ENCODE measurements around the gene SCUBE1.

The SCUBE1 gene

DNA sequence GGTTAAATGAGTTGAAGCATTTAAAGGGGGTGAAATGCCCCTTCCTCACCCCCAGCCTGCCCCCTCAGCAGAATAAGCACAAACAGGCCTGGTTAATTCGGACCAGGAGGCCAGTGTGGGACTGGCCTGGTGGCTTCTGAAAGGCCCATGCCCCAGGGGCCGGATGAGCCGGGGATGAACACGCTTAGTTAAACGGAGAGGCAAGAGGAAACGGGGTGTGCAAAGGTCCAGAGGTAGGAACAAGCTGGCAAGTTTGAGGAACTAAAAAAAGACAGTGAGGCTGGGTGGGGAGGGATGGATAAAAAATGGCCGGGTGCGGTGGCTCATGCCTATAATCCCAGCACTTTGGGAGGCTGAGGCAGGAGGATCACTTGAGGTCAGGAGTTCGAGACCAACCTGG lies 11.5 kb downstream of the SCUBE1 start:
- DNase-seq: no peak
- in situ Hi-C loops (cut with MboI; ENCODE audit: low pct_unique_long_range_greater_than_20kb, low sequenced_read_pairs): no loop called here

DNA sequence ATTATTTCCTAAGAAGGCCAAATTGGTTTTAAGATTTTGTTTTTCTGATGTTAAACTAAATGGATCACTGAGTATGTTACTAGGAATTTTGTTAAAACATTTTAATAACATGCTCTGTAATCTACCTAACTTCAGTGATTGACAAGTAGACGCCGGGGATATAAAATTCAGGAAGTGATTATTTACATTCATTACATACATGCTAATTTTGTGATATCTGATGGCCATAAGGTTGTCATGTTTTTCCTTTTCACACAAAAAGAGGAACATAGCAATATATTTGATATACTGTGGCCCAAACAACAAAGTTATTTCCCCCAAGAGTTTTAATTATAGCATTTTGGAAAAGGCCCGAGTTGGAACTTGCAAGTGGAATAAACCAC lies 12.1 kb downstream of the SCUBE1 start:
- in situ Hi-C loops (cut with MboI; ENCODE audit: low pct_unique_long_range_greater_than_20kb, low sequenced_read_pairs): no loop called here

DNA sequence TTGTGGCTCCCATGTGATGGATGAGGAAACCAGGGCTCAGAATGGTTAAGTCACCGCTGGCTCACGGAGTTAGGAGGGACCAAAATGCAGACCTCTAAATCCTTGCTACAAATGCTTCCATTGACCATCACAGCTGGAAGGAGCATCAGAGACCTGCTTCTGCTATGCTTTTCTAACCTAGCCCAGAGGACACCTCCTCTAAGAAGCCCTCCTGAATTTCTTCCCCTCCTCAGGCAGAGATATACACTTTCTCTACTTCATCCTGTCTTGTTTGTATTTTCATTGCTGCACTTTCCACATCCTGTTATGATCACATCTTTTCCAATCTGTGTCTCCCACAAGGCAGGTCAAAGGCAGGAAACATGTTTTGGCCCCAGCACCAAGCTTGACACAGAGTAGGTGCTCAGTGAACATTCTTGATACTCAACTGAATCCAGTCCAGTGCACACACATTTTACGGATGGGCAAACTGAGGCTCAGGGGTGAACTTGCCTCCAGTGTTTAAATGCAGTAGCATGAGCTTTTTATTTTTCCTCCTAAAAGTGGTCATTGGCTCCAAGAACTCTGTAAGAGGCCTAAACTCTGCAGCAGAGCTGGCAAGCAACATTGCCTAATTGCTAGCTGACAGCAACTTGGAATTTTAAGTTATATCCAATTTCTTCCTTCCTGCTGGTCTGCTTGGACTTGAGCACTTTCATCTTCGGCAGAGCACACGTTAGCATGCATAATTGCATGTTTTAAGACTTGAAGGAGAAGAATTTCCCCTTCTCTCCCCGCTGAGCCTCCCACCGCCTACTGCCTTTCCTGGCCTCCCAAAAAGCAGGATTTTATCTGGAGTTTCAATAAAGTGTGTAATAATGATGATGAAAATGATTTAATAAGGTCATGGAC lies 12.7 kb downstream of the SCUBE1 start:
- in situ Hi-C loops (cut with MboI; ENCODE audit: low pct_unique_long_range_greater_than_20kb, low sequenced_read_pairs): no loop called here
- DNase-seq: no peak

More for the DNA sequence above, 12.1 kb downstream of the SCUBE1 start:
- DNase-seq: peak; percentile 15

DNA sequence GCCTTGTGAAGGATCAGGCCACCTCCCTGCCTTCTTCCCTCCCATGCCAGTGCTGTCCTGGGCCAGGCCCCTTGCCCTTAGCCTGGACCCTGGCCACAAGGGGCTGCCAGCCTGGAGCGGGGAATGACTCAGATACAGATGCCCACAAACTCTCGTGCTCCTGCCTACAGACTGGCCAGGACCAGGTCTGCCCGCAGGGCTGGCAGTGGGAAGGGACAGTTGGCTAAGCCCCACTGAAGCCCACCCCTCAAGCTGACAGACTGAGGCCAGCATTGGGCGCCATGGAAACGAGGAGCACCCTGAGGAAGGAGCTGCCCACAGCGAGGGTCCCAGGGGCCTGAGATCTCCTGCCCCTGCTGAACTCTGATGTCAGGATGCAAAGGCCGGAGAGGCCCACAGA lies 14.1 kb downstream of the SCUBE1 start:
- DNase-seq: no peak
- in situ Hi-C loops (cut with MboI; ENCODE audit: low pct_unique_long_range_greater_than_20kb, low sequenced_read_pairs): no loop called here

DNA sequence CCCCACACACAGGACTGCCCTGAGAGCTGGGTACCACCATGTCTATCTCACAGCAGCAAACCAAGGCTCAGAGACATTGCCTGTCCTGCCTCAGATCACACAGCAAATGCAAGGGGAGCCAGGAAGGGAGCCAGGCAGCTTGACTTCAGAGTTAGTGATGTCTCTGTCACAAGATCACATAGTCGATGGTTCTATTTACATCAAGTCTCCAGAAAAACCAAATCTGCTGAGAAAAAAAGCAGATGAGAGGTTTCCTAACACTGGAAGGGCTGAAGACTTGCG lies 16.1 kb downstream of the SCUBE1 start:
- DNase-seq: no peak
- in situ Hi-C loops (cut with MboI; ENCODE audit: low pct_unique_long_range_greater_than_20kb, low sequenced_read_pairs): no loop called here

DNA sequence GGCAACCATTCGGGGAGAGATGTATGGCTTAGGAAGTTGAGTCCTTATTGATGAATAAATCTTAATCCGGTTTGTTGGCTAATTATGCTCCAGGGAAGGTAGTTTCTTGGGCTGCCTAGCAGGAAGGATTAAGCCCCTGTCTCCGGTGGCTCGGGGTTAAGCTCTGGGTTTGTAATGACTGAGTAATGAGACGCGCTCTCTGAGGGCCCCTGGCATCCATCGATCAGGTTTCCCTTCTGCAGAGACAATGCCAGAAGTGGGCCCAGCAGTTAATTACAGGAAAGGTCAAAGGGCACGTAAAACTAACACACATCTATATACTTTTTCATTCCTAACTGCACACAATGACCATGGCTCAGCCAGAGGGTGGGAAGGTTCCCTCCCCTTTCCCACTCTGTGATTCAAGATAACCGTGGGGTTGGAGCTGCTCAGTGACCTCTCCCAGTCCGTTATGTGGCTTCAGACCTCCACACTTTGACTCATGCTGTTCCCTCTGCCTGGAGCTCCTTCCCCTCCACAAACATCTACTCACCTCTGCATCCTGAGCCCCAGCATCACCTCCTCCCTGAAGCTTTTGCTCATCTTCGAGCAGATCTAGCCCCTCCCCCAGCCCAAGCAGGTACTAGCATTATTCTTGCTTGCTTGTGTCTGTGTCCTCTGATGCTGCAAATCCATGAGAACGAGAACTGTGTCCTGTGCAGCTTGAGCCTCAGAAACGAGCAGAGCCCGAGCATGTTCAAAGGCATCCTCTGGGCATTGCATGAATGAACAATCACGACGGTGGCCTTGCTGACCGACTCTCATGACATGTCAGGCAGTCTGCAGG lies 16.6 kb downstream of the SCUBE1 start:
- in situ Hi-C loops (cut with MboI; ENCODE audit: low pct_unique_long_range_greater_than_20kb, low sequenced_read_pairs): no loop called here
- no peak for DNase-seq

GRCh38 chr22:43325176-43325575 lies 18.0 kb downstream of the SCUBE1 start:
- no peak for DNase-seq
- in situ Hi-C loops (cut with MboI; ENCODE audit: low pct_unique_long_range_greater_than_20kb, low sequenced_read_pairs): no loop called here

- in situ Hi-C loops (cut with MboI; ENCODE audit: low pct_unique_long_range_greater_than_20kb, low sequenced_read_pairs): no loop called here
- DNase-seq: no peak
Measured at GRCh38 chr22:43320943-43321900, 21.9 kb downstream of the SCUBE1 start.

- in situ Hi-C loops (cut with MboI; ENCODE audit: low pct_unique_long_range_greater_than_20kb, low sequenced_read_pairs): no loop called here
- no peak for DNase-seq
Measured at GRCh38 chr22:43319661-43320486, 23.3 kb downstream of the SCUBE1 start.

GRCh38 chr22:43317239-43317638 lies 25.9 kb downstream of the SCUBE1 start:
- no peak for DNase-seq
- in situ Hi-C loops (cut with MboI; ENCODE audit: low pct_unique_long_range_greater_than_20kb, low sequenced_read_pairs): no loop called here

DNA sequence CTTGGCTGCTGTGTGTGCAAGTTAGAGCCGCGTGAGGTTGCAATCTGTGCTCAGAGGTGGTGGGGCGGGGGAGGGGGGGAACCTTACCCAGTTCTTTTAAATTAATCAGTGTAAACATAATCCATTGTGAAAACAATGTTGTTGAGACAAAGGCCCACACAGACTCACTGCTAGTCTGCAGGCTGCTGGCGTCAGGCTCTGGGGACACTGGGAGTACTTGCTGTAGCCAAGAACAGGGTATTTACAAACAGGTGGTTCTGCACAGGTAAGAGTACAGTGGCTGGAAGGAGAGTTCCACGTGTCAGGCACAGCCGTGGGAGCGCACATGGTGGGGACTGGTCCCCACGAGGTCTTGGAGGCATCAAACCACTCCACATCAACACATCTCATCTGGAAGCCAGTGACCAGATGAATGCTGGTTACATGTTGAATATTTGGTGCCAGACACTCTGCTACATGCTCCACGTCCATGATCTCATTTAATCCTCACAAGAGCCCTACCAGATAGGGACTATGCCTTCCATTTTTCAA lies 27.4 kb downstream of the SCUBE1 start:
- in situ Hi-C loops (cut with MboI; ENCODE audit: low pct_unique_long_range_greater_than_20kb, low sequenced_read_pairs): no loop called here
- DNase-seq: no peak

GRCh38 chr22:43314611-43315010 lies 28.6 kb downstream of the SCUBE1 start:
- no peak for DNase-seq
- in situ Hi-C loops (cut with MboI; ENCODE audit: low pct_unique_long_range_greater_than_20kb, low sequenced_read_pairs): no loop called here

DNA sequence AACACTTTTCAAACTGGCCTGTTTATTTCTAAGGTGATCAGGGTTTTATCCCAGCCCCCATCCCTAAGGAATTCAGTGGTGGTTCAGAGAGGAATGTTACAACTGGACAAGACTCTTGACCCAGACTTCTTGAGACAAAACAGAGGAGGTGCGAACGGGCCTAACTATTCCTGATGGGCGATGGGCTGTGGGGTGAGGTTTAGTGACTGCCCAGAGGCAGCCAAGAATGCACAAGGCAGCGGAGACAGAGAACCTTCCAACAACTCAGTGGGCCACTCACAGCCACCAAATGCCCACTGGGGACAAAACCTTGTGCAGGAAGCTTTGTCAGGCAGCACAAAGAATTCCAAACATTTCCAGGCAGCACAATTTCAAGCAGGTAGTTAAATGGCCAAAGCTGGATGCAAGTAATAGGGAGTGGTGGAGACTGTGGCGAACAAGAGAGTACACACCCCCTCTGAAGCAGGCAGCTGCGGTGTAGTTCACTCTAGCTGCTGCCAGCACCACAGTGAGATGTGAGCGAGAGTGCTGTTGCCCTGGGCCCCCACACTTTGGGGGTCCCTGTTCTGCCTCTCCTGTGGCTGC lies 29.2 kb downstream of the SCUBE1 start:
- no peak for DNase-seq

DNA sequence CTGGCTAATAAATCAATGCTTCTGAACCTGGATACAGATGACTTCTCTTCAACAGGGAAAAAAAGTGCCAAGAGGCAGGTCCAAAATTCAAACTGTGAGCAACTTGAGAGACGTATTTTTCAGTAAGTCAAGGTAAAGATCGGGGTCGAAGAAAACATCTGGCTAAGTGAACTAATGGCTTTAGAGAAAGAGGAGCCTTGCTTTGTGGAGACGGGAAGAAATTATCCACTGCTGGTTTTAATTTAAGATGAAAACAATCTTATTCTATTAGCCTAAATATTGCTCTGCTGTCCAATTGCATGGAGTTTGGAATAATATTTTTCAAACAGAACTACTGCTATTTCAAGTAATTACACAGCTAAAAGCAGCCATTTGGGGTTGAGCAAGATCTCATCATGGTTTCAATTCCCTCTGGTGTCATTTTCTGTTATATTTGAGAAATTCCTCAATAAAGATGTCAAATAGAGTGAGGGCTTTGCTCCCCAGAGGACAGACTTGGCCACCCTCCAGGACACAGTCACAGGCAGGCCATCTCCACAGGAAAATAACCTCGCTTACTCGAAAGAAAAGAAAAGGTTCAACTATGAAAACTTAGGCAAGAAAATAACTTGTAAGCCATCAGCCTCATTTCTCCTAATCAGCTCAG lies 29.8 kb downstream of the SCUBE1 start:
- no peak for DNase-seq
- in situ Hi-C loops (cut with MboI; ENCODE audit: low pct_unique_long_range_greater_than_20kb, low sequenced_read_pairs): no loop called here

More for the DNA sequence above, 29.2 kb downstream of the SCUBE1 start:
- in situ Hi-C loops (cut with MboI; ENCODE audit: low pct_unique_long_range_greater_than_20kb, low sequenced_read_pairs): no loop called here

GRCh38 chr22:43312608-43313007 lies 30.6 kb downstream of the SCUBE1 start:
- in situ Hi-C loops (cut with MboI; ENCODE audit: low pct_unique_long_range_greater_than_20kb, low sequenced_read_pairs): no loop called here
- DNase-seq: no peak

- DNase-seq: no peak
- in situ Hi-C loops (cut with MboI; ENCODE audit: low pct_unique_long_range_greater_than_20kb, low sequenced_read_pairs): no loop called here
Measured at GRCh38 chr22:43310798-43311197, 32.4 kb downstream of the SCUBE1 start.

DNA sequence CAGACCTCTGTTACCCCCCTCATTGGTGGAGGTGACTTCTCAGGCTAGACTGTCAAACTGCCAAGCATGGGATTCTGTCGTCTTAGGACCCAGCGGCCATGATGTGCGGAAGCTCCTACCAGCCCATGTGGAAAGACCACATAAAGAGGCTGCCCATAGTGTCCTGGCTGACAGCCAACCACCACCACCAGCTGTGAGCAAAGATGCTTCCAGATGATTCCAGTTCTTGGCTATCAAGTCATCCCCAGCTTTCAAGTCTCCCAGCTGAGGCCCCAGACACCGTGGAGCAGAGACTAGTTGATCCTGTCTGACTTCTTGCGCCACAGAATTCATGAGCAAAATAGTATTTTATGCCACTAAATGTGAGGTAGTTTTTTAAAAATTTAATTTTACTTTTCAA lies 32.9 kb downstream of the SCUBE1 start:
- DNase-seq: no peak
- in situ Hi-C loops (cut with MboI; ENCODE audit: low pct_unique_long_range_greater_than_20kb, low sequenced_read_pairs): no loop called here

DNA sequence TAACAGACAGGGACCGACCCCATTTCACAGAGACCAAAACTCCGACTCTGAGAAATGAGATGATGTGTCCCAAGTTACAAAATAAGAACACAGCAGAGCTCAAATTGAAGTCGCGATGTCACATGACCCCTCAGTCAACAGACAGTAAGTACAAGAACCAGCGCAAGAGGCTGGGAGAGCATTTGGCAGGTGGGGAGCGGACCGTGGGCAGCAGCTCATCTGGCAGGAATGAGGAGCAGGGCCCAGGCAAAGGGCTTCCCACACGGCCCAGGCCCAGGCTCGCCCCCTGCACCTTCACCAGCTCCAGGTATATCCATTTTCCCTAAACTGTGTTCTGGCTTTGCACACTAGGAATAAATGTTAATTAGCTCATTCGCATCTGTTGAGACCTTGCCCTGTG lies 34.3 kb downstream of the SCUBE1 start:
- in situ Hi-C loops (cut with MboI; ENCODE audit: low pct_unique_long_range_greater_than_20kb, low sequenced_read_pairs): no loop called here
- no peak for DNase-seq
